Fibroblast of skin of right quadriceps (primary cell): Measurements from ENCODE around the gene GATAD2B.

Source experiments
- DNase-seq: peaks from one replicate; pipeline ENCODE4 v3.0.0-alpha.2; 2013

GATAD2B gene

GRCh38 chr1:153922972-153923925 is at the start of gene GATAD2B:
Gene GATAD2B, minus strand, starts transcription at chr1:153922972. Its CDS starts 94,625 bp downstream, at chr1:153828347.
- DNase-seq, result peak; percentile 100

GRCh38 chr1:153970346-153970745 is 47.6 kb upstream of the GATAD2B start:
- no peak for DNase-seq

- no peak for DNase-seq
Measured at GRCh38 chr1:153968972-153969371, 46.2 kb upstream of the GATAD2B start.

- DNase-seq, result no peak
Measured at GRCh38 chr1:153968408-153968807, 45.6 kb upstream of the GATAD2B start.

- no peak for DNase-seq
Measured at GRCh38 chr1:153968000-153968363, 45.2 kb upstream of the GATAD2B start.

- peak; percentile 98 for DNase-seq
Measured at GRCh38 chr1:153967107-153967999, 44.6 kb upstream of the GATAD2B start, which contains the start of gene CREB3L4. Gene CREB3L4, plus strand, starts transcription at chr1:153967902. Its CDS starts 624 bp downstream, at chr1:153968526.

GRCh38 chr1:153963850-153964331 is 41.1 kb upstream of the GATAD2B start:
- DNase-seq, result peak; percentile 54

- peak; percentile 96 for DNase-seq
Measured at GRCh38 chr1:153963030-153963849, 40.5 kb upstream of the GATAD2B start, which contains the start of gene SLC39A1. Gene SLC39A1, minus strand, starts transcription at chr1:153963537. Its CDS starts 822 bp downstream, at chr1:153962715.

GRCh38 chr1:153962088-153963029 is 39.6 kb upstream of the GATAD2B start:
- DNase-seq, result peak; percentile 40

- no peak for DNase-seq
Measured at GRCh38 chr1:153961421-153961820, 38.6 kb upstream of the GATAD2B start.

GRCh38 chr1:153960206-153960605 is 37.4 kb upstream of the GATAD2B start:
- no peak for DNase-seq

GRCh38 chr1:153959454-153959853 is 36.7 kb upstream of the GATAD2B start:
- DNase-seq, result no peak

GRCh38 chr1:153958961-153959260 is 36.1 kb upstream of the GATAD2B start:
- no peak for DNase-seq

GRCh38 chr1:153958111-153958960 is 35.6 kb upstream of the GATAD2B start, which contains the start of gene CRTC2:
Gene CRTC2, minus strand, starts transcription at chr1:153958612. Its CDS starts 115 bp downstream, at chr1:153958497.
- DNase-seq, result peak; percentile 97

GRCh38 chr1:153957744-153958110 is 35.0 kb upstream of the GATAD2B start:
- peak; percentile 17 for DNase-seq

GRCh38 chr1:153956997-153957715 is 34.4 kb upstream of the GATAD2B start:
- DNase-seq, result no peak

GRCh38 chr1:153954826-153955225 is 32.1 kb upstream of the GATAD2B start:
- DNase-seq, result no peak

GRCh38 chr1:153953859-153954365 is 31.1 kb upstream of the GATAD2B start:
- no peak for DNase-seq

GRCh38 chr1:153951801-153952200 is 29.0 kb upstream of the GATAD2B start:
- DNase-seq, result no peak
